Neural progenitor cell (in vitro differentiated cells): Measurements from ENCODE around the gene FN3KRP. TPM values are rescaled to one million over a fixed set of nuclear protein-coding genes. Genes with fewer than 3 reads are reported as not detected.
"Not testable (repeated sequence)": the region's sequence is repeated elsewhere in the genome, so short reads cannot be mapped to it uniquely, and the experiment has no call there.

Source experiments
- DNase-seq: peaks from one replicate; pipeline ENCODE4 v3.0.0-alpha.2; 2016; ENCODE audit warnings: low spot score
- H2AFZ ChIP-seq: fragments of 200-600 bp; sonication (generic); replicated peaks from 2 replicates; pipeline ENCODE4 v1.6.1; 2016; ENCODE audit warnings: antibody characterized with exemption
- H3F3A ChIP-seq: fragments of 200-600 bp; sonication (generic); 2 replicates; pipeline ENCODE4 v1.6.1; 2016; ENCODE audit warnings: antibody characterized with exemption, low read depth
- H3K27ac ChIP-seq: fragments of 200-600 bp; sonication (generic); 2 replicates; pipeline ENCODE4 v1.5.1; 2016; ENCODE audit warnings: mild to moderate bottlenecking
- H3K27me3 ChIP-seq: fragments of 200-600 bp; sonication (generic); 2 replicates; pipeline ENCODE4 v1.6.1; 2016; ENCODE audit warnings: mild to moderate bottlenecking, moderate library complexity
- H3K36me3 ChIP-seq: fragments of 200-600 bp; sonication (generic); 2 replicates; pipeline ENCODE4 v1.5.1; 2016
- H3K4me1 ChIP-seq: fragments of 200-600 bp; sonication (generic); 2 replicates; pipeline ENCODE4 v1.6.1; 2016; ENCODE audit warnings: mixed run types
- H3K4me2 ChIP-seq: fragments of 200-600 bp; sonication (generic); 2 replicates; pipeline ENCODE4 v1.6.1; 2016
- H3K4me3 ChIP-seq: fragments of 200-600 bp; sonication (generic); 2 replicates; pipeline ENCODE4 v1.5.1; 2016
- H3K79me2 ChIP-seq: fragments of 200-600 bp; sonication (generic); 2 replicates; pipeline ENCODE4 v1.6.1; 2016; ENCODE audit warnings: low read depth
- H3K9ac ChIP-seq: fragments of 200-600 bp; sonication (generic); 2 replicates; pipeline ENCODE4 v1.6.1; 2016
- H3K9me3 ChIP-seq: fragments of 200-600 bp; sonication (generic); 2 replicates; pipeline ENCODE4 v1.5.1; 2016; ENCODE audit warnings: low read depth
- H4K20me1 ChIP-seq: fragments of 200-600 bp; sonication (generic); 2 replicates; pipeline ENCODE4 v1.6.1; 2016; ENCODE audit warnings: low read depth
- H3K27ac Mint-ChIP-seq: 3 replicates; pipeline ENCODE4 v1.8.0; 2021; ENCODE audit warnings: mixed read lengths
- H3K27me3 Mint-ChIP-seq: 2 replicates; pipeline ENCODE4 v1.8.0; 2022; ENCODE audit warnings: low read depth, mild to moderate bottlenecking, inconsistent platforms, moderate library complexity, mixed read lengths; ENCODE audit not compliant: insufficient read depth
- H3K36me3 Mint-ChIP-seq: 3 replicates; pipeline ENCODE4 v1.8.0; 2021; ENCODE audit warnings: mixed read lengths
- H3K4me1 Mint-ChIP-seq: 3 replicates; pipeline ENCODE4 v1.8.0; 2021; ENCODE audit warnings: mixed read lengths
- H3K4me3 Mint-ChIP-seq: 3 replicates; pipeline ENCODE4 v1.8.0; 2021; ENCODE audit warnings: mild to moderate bottlenecking, moderate library complexity, mixed read lengths
- H3K9me3 Mint-ChIP-seq: 3 replicates; pipeline ENCODE4 v1.8.0; 2020; ENCODE audit warnings: mixed read lengths
- EZH2 ChIP-seq: fragments of 200-600 bp; sonication (generic); IDR thresholded peaks from 2 replicates; pipeline ENCODE4 v1.6.1; 2017; ENCODE audit warnings: antibody characterized with exemption, mild to moderate bottlenecking, moderate library complexity
- EZH2phosphoT487 ChIP-seq: fragments of 200-600 bp; sonication (generic); IDR thresholded peaks from 2 replicates; pipeline ENCODE4 v1.6.1; 2017; ENCODE audit warnings: antibody characterized with exemption
- total RNA-seq: library from RNA; depleted of rRNA; stranded (reverse); fragments of >200 nt; gene quantifications from 2 replicates; pipeline ENCODE4 v1.2.3, GENCODE V29; 2015; ENCODE audit warnings: low replicate concordance
- TF ChIP-seq, protein P1 (sequence below): fragments of 200-600 bp; sonication (generic); IDR thresholded peaks from 2 replicates; pipeline ENCODE4 v1.5.1; 2017; ENCODE audit warnings: antibody characterized with exemption, mild to moderate bottlenecking

FN3KRP gene
- total RNA-seq, 1 donor from 2014 or later: 19.2 TPM

DNA sequence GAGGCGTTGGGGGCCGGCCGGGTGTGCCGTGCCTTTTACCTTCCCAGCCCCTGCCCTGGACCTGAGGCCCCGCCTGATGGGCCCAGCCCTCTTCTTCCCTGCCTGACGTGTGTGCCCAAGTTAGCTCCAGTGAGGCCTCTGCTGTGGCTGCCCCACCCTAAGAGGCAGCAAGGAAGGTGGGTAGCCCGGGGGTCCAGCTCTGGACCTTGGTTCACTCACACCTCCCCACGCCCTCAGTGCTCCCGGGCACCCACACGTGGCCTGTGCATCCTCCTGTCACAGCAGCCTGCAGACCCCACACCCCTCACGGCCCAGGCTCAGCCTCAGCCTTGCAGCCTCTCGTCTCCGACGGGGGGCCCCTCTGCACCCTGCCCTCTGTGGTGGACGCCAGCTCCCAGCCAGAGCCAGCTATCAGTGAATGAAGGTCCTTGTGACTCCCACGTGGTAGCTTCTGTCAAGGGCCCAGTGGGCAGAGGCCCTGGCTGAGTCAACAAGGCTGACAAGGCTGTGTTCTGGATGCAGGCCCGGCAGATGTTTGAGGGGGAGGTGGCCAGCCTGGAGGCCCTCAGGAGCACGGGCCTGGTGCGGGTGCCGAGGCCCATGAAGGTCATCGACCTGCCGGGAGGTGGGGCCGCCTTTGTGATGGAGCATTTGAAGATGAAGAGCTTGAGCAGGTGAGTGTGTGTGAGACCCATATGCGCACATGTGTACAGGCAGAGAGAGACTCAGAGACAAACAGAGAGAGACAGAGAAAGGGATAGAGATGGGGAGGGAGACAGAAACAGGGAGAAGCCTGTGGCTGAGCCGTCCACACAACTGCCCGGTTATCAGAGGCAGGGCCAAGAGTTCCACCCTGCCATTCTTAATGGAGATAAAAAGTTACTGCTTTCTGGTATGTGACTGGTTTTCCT, 21.7 kb downstream of the FN3KRP start:
- H2AFZ ChIP-seq: no peak overlapping the region
- Mint-ChIP-seq H3K4me1 (peaks cover 5% of the 10 kb centered on the region), H3K27ac (no peak overlapping the region), H3K9me3 (peaks cover 28% of the 10 kb centered on the region), H3K27me3 (peaks cover 11% of the 10 kb centered on the region), H3K36me3 (peaks cover 38% of the 10 kb centered on the region), H3K4me3 (no peak overlapping the region)
- H3K4me1 ChIP-seq: no peaks in the 10 kb centered on the region
- H3K27ac ChIP-seq: no peak overlapping the region
- H3K27me3 ChIP-seq: peaks cover 6% of the 10 kb centered on the region
- H3K79me2 ChIP-seq: no peaks in the 10 kb centered on the region
- no peak overlapping the region for H3K4me3 ChIP-seq
- TF ChIP-seq EZH2phosphoT487: no peak
- TF ChIP-seq, protein P1, sequence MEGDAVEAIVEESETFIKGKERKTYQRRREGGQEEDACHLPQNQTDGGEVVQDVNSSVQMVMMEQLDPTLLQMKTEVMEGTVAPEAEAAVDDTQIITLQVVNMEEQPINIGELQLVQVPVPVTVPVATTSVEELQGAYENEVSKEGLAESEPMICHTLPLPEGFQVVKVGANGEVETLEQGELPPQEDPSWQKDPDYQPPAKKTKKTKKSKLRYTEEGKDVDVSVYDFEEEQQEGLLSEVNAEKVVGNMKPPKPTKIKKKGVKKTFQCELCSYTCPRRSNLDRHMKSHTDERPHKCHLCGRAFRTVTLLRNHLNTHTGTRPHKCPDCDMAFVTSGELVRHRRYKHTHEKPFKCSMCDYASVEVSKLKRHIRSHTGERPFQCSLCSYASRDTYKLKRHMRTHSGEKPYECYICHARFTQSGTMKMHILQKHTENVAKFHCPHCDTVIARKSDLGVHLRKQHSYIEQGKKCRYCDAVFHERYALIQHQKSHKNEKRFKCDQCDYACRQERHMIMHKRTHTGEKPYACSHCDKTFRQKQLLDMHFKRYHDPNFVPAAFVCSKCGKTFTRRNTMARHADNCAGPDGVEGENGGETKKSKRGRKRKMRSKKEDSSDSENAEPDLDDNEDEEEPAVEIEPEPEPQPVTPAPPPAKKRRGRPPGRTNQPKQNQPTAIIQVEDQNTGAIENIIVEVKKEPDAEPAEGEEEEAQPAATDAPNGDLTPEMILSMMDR: no peak
- TF ChIP-seq EZH2: no peak
- no peak overlapping the region for H3K4me2 ChIP-seq
- peaks cover 11% of the 10 kb centered on the region for H3K36me3 ChIP-seq
- H3K9ac ChIP-seq: no peak overlapping the region
- no peak for DNase-seq
- H3K9me3 ChIP-seq: peaks cover 5% of the 10 kb centered on the region
- H4K20me1 ChIP-seq: no peaks in the 10 kb centered on the region
- peaks cover 6% of the 10 kb centered on the region for H3F3A ChIP-seq

- H3K4me2 ChIP-seq: no peak overlapping the region
- peaks cover 11% of the 10 kb centered on the region for H3K36me3 ChIP-seq
- no peak overlapping the region for H3K27ac Mint-ChIP-seq
- H3K79me2 ChIP-seq: no peaks in the 10 kb centered on the region
- TF ChIP-seq, protein P1: no peak
- no peak for TF ChIP-seq EZH2
- no peak for TF ChIP-seq EZH2phosphoT487
- H3K36me3 Mint-ChIP-seq: peaks cover 45% of the 10 kb centered on the region
- H3K4me1 ChIP-seq: no peaks in the 10 kb centered on the region
- H3K9ac ChIP-seq: no peak overlapping the region
- no peaks in the 10 kb centered on the region for H4K20me1 ChIP-seq
- H3K27me3 ChIP-seq: peaks cover 3% of the 10 kb centered on the region
- no peak overlapping the region for H3K4me3 ChIP-seq
- DNase-seq: no peak
- peaks cover 5% of the 10 kb centered on the region for H3K9me3 ChIP-seq
- H3K9me3 Mint-ChIP-seq: peaks cover 37% of the 10 kb centered on the region
- H3F3A ChIP-seq: no peaks in the 10 kb centered on the region
- H3K27me3 Mint-ChIP-seq: peaks cover 5% of the 10 kb centered on the region
- no peak overlapping the region for H3K27ac ChIP-seq
- H2AFZ ChIP-seq: no peak overlapping the region
- no peak overlapping the region for H3K4me3 Mint-ChIP-seq
- H3K4me1 Mint-ChIP-seq: peaks cover 2% of the 10 kb centered on the region
These were observed 24.6 kb downstream of the FN3KRP start for GRCh38 chr17:82740906-82741759.

- Histone ChIP-seq H3K36me3 (peaks cover 11% of the 10 kb centered on the region), H3K9ac (no peak overlapping the region), H3F3A (no peaks in the 10 kb centered on the region), H4K20me1 (no peaks in the 10 kb centered on the region), H3K4me3 (no peak overlapping the region), H3K4me2 (no peak overlapping the region), H3K27ac (no peak overlapping the region), H2AFZ (no peak overlapping the region), H3K79me2 (no peaks in the 10 kb centered on the region), H3K9me3 (peaks cover 5% of the 10 kb centered on the region), H3K27me3 (no peaks in the 10 kb centered on the region), H3K4me1 (no peaks in the 10 kb centered on the region)
- TF ChIP-seq EZH2 (no peak), EZH2phosphoT487 (no peak)
- TF ChIP-seq, protein P1: no peak
- Mint-ChIP-seq H3K9me3 (peaks cover 44% of the 10 kb centered on the region), H3K27me3 (peaks cover 5% of the 10 kb centered on the region), H3K36me3 (peaks cover 45% of the 10 kb centered on the region), H3K27ac (no peak overlapping the region), H3K4me1 (no peaks in the 10 kb centered on the region), H3K4me3 (no peak overlapping the region)
- no peak for DNase-seq
These were observed 27.1 kb downstream of the FN3KRP start for GRCh38 chr17:82743344-82744219.

- not testable (repeated sequence) for H3K4me1 ChIP-seq, H3K27ac Mint-ChIP-seq, H3K9ac ChIP-seq, H4K20me1 ChIP-seq, H3K27me3 Mint-ChIP-seq, H3F3A ChIP-seq, H3K4me3 ChIP-seq, H3K4me2 ChIP-seq, H3K79me2 ChIP-seq, H2AFZ ChIP-seq, DNase-seq, H3K27ac ChIP-seq, H3K9me3 ChIP-seq, H3K4me1 Mint-ChIP-seq, H3K4me3 Mint-ChIP-seq
- Mint-ChIP-seq H3K9me3 (peaks cover 47% of the 10 kb centered on the region), H3K36me3 (peaks cover 45% of the 10 kb centered on the region)
- Histone ChIP-seq H3K27me3 (peaks cover 11% of the 10 kb centered on the region), H3K36me3 (peaks cover 11% of the 10 kb centered on the region)
These were observed 28.2 kb downstream of the FN3KRP start for GRCh38 chr17:82744736-82745135.
